Heart right ventricle (tissue), 16 donors: ENCODE measurements around the gene ACBD4. TPM values are rescaled to one million over a fixed set of nuclear protein-coding genes. Genes with fewer than 3 reads are reported as not detected.

Experiments used
- ATAC-seq, 8 donors: fragments of 200-7000 bp; cut with Tn5 transposase; one replicate each; pipeline ENCODE4 v1.9.1; 2020; ENCODE audit warnings: mild to moderate bottlenecking in 8 of 8, moderate library complexity in 8 of 8, moderate number of reproducible peaks in 1 of 8
- DNase-seq, 2 donors: peaks; one replicate each; pipeline ENCODE4 v3.0.0-alpha.2; 2020
- H3K27ac ChIP-seq, 10 donors: fragments of 200-600 bp; sonication (generic) in 2 of 10; one replicate each; pipeline versions ENCODE4 v1.5.0 to v1.8.0; 2020 to 2022; ENCODE audit warnings: mild to moderate bottlenecking in 3 of 10
- H3K27me3 ChIP-seq, 7 donors: fragments of 200-600 bp; one replicate each; pipeline ENCODE4 v1.8.0; 2021 to 2022; ENCODE audit warnings: mild to moderate bottlenecking in 2 of 7
- H3K36me3 ChIP-seq, 9 donors: fragments of 200-600 bp; sonication (generic) in 1 of 9; one replicate each; pipeline versions ENCODE4 v1.5.0 to v1.8.0; 2020 to 2022; ENCODE audit warnings: mild to moderate bottlenecking in 2 of 9
- H3K4me1 ChIP-seq, 9 donors: fragments of 200-600 bp; sonication (generic) in 1 of 9; one replicate each; pipeline versions ENCODE4 v1.5.0 to v1.8.0; 2020 to 2022; ENCODE audit warnings: mild to moderate bottlenecking in 4 of 9
- H3K4me3 ChIP-seq, 10 donors: fragments of 200-600 bp; sonication (generic) in 2 of 10; one replicate each; pipeline versions ENCODE4 v1.5.0 to v1.8.0; 2020 to 2022; ENCODE audit warnings: mild to moderate bottlenecking in 7 of 10, moderate library complexity in 2 of 10
- H3K9me3 ChIP-seq, 11 donors: fragments of 200-600 bp in 10 of 11; sonication (generic) in 2 of 11; one replicate each; pipeline versions ENCODE4 v1.5.0 to v1.8.0; 2013 to 2022; ENCODE audit warnings: mild to moderate bottlenecking in 2 of 11, control low read depth in 1 of 11, moderate library complexity in 1 of 11
- CTCF ChIP-seq, 9 donors: fragments of 200-600 bp; sonication (generic) in 2 of 9; IDR thresholded peaks; one replicate each; pipeline versions ENCODE4 v1.5.0 to v1.8.0; 2021 to 2022; ENCODE audit warnings: antibody characterized with exemption in 9 of 9, mild to moderate bottlenecking in 5 of 9, moderate library complexity in 1 of 9
- WGBS, 2 donors: extraction: QIAGEN DNeasy Blood & Tissue Kit; methylation state at CpG; one replicate each; pipeline ENCODE4 v1.1.7; 2013; ENCODE audit warnings: inconsistent platforms in 1 of 2; 5-methylcytosine and 5-hydroxymethylcytosine counted together
- intact Hi-C, 10 donors: fragments of 100-400 bp; cut with DNase I; formaldehyde crosslinking; loops; one replicate each; pipeline versions ENCODE4 v1.11.1 to v1.14.2; 2022
- polyA plus RNA-seq, 2 donors: library from polyadenylated mRNA; stranded (reverse); fragments of 200-250 nt; gene quantifications; one replicate each; pipeline ENCODE4 v1.2.3, GENCODE V29; 2013
- total RNA-seq, 10 donors: library from RNA; stranded (reverse); fragmentation: NEBNext Ultra II Directional in 3 of 10; extraction: Animal tissue kit (Norgen Biotek cat#: 25700) in 3 of 10; gene quantifications; one replicate each; pipeline versions ENCODE4 v1.2.1 to v1.2.4, GENCODE V29; 2021 to 2023
- donor health status: Arrhythmogenic right ventricular cardiomyopathy.
- donor health status: ischemic (EF 13 %, LVEDD 7.1; RV severe dilation, severe dysfunction).
- donor health status: healthy with polysubstance abuse.
- donor health status: DM: no; HTN: yes; CAD: no.
- donor health status: DM: no; HTN: no; CAD: no.
- donor health status: ischemic (EF 25% LVEDD 6.9; RV normal size, moderate dysfunction).
- donor health status: ischemic (EF 25% LVEDD 5.7; RV mildly dilated, moderate dysfunction).
- donor health status: healthy.
- donor health status: DM: yes; HTN: yes; CAD: no.
- donor health status: Ischemic cardiomyopathy.
- donor health status: ischemic (EF 35%, LVEDD 5.7; RV mildly dilated, moderate dysfunction).
- donor health status: nonischemic (EF 11% LVEDD 7.7; RV severe dilation, severe dysfunction).
- donor health status: DM: yes; HTN: yes; CAD: no.
- donor health status: PGD.
- donor health status: ischemic (EF 29% LVEDD 5.4; RV normal size, mild dysfunction).
- donor health status: nonischemic (EF 23%, LVEDD 6.1; RV moderate dilation, normal function).

The ACBD4 gene
- total and polyA plus RNA-seq, 12 donors = 4.2 to 16.7 (median 7.3) TPM

DNA sequence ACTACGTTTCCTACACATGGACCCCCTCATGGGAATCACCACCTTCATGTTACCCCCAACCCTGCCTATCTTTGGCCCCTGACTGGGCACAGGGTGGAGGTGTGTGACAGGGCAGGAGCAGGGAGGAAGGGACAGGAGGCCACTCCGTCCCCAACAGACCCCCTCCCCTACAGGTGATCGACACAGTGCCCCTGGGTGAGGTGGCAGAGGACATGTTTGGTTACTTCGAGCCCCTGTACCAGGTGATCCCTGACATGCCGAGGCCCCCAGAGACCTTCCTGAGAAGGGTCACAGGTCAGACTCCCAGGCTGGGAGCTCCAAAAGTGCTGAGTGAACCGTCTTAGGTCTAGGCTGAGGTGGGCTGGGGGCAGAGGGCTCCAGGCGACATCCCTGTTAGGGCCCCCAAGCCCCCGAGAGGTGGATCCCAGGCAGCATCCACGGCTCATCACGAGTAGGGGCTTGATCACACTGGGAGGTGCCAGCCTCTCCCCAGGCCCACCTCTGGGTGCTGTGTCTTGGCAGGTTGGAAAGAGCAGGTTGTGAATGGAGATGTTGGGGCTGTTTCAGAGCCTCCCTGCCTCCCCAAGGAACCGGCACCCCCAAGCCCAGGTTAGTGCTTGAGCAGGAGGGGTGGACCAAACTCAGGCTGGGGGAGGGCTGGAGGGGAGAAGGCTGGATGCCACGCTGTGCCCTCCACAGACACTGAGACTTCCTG is 1.5 kb downstream of the ACBD4 start:
- no peak for DNase-seq
- intact Hi-C loops = loop anchor here in 3 of 10 donors (5.0 to 10.0 kb wide), 2 partner anchors 60 to 248 kb away; no protein-coding TSS in a partner anchor

DNA sequence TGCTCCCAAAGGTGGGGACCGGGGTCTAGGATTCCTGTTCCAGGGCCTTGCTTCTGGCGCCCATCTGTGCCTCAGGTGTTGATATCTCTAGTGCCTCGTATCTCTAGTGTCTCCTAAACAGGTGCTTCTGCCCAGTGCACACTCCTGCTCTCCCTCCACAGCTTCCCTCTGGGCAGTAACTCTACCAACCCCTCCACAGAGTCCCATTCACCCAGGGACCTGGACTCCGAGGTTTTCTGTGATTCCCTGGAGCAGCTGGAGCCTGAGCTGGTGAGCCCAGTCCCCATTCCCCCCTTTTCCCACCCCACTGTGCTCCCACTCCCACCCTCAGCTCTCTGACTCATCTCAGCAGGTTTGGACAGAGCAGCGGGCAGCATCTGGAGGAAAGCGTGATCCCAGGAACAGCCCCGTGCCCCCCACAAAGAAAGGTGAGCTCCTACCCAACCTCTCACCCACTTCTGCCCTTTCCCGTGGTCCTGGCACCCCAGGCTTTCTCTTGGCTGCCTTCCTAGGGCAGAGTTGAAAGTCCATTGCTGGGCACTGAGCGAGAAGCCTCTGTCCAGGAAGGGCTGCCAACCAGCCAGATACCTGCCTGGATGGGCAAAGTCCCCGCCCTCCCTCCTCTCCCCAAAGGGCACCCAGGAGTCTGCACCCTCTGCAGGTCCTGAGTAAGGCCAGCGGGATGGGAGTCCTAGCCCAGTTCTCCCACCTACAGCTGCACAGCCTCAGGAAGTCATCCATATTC is 2.2 kb downstream of the ACBD4 start:
- peaks cover 0 to 28% (median 0%) of the 10 kb centered on the region in 9 donors for H3K36me3 ChIP-seq
- intact Hi-C loops = loop anchor here in 4 of 10 donors (2.0 to 10.0 kb wide), 3 partner anchors 57 to 247 kb away; no protein-coding TSS in a partner anchor
- no peaks in the 10 kb centered on the region for H3K9me3 ChIP-seq
- WGBS, 2 donors = 89 to 90% methylated on average over 11 of the region's 11 CpGs
- H3K27me3 ChIP-seq = no peaks in the 10 kb centered on the region
- no peak overlapping the region for H3K4me3 ChIP-seq
- ATAC-seq (no peak), DNase-seq (no peak)
- no peak for TF ChIP-seq CTCF (IDR thresholded peaks at IDR 0.05)
- no peak overlapping the region for H3K27ac ChIP-seq
- peaks cover 8 to 24% (median 17%) of the 10 kb centered on the region in 9 donors for H3K4me1 ChIP-seq

More for the DNA sequence above, 1.5 kb downstream of the ACBD4 start:
- ATAC-seq = no peak
- H3K27me3 ChIP-seq = no peaks in the 10 kb centered on the region
- WGBS, 2 donors = 89 to 95% methylated on average over 12 of the region's 12 CpGs
- H3K27ac ChIP-seq = no peak overlapping the region
- H3K36me3 ChIP-seq = peaks cover 0 to 28% (median 0%) of the 10 kb centered on the region in 9 donors
- H3K9me3 ChIP-seq = no peaks in the 10 kb centered on the region
- H3K4me3 ChIP-seq = no peak overlapping the region
- TF ChIP-seq CTCF (IDR thresholded peaks at IDR 0.05) = no peak
- peaks cover 8 to 25% (median 20%) of the 10 kb centered on the region in 9 donors for H3K4me1 ChIP-seq

- Histone ChIP-seq H3K27me3 (no peaks in the 10 kb centered on the region), H3K9me3 (no peaks in the 10 kb centered on the region), H3K36me3 (peaks cover 0 to 28% (median 0%) of the 10 kb centered on the region in 9 donors), H3K27ac (no peak overlapping the region), H3K4me3 (no peak overlapping the region), H3K4me1 (peaks cover 11 to 29% (median 23%) of the 10 kb centered on the region in 9 donors)
- intact Hi-C loops = loop anchor here in 4 of 10 donors (2.0 to 10.0 kb wide), 3 partner anchors 56 to 246 kb away; no protein-coding TSS in a partner anchor
- ATAC-seq (no peak), DNase-seq (no peak)
- WGBS, 2 donors = 86 to 87% methylated on average over 14 of the region's 14 CpGs
- TF ChIP-seq CTCF (IDR thresholded peaks at IDR 0.05) = no peak
Measured at GRCh38 chr17:45138911-45139532, 3.5 kb downstream of the ACBD4 start.

DNA sequence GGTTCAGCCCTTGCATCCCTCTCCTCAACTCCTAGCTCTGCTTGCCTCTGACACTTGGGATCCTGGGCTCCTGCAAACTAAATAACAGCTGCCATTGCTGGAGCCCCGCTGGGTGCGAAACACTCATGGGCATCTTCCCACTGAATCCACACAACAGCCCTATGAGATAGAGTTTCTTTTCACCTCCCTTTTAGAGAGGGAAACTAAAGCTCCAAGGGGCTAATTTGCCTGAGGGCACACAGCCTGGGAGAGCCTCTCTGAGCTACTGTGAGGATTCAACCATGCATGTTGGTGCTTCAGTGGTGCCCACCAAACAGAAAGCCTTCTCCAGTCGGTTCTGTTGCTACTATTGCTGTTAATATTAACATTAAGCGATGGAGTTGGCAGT is 4.0 kb downstream of the ACBD4 start:
- Histone ChIP-seq H3K36me3 (peaks cover 0 to 28% (median 0%) of the 10 kb centered on the region in 9 donors), H3K27me3 (no peaks in the 10 kb centered on the region), H3K27ac (no peak overlapping the region), H3K4me1 (peaks cover 11 to 32% (median 26%) of the 10 kb centered on the region in 9 donors), H3K9me3 (no peaks in the 10 kb centered on the region), H3K4me3 (no peak overlapping the region)
- intact Hi-C loops = loop anchor here in 4 of 10 donors (2.0 to 10.0 kb wide), 3 partner anchors 55 to 245 kb away; no protein-coding TSS in a partner anchor
- WGBS, 2 donors = 88% methylated on average over 4 of the region's 4 CpGs
- no peak for ATAC-seq
- TF ChIP-seq CTCF (IDR thresholded peaks at IDR 0.05) = no peak
- no peak for DNase-seq
